Measurements from ENCODE around the gene PDE1A. TPM values are rescaled to one million over a fixed set of nuclear protein-coding genes. Genes with fewer than 3 reads are reported as not detected.

PDE1A gene
- total RNA-seq, 4 donors from 2014 or later, result 13.1 to 83.1 (median 27.3) TPM

DNA sequence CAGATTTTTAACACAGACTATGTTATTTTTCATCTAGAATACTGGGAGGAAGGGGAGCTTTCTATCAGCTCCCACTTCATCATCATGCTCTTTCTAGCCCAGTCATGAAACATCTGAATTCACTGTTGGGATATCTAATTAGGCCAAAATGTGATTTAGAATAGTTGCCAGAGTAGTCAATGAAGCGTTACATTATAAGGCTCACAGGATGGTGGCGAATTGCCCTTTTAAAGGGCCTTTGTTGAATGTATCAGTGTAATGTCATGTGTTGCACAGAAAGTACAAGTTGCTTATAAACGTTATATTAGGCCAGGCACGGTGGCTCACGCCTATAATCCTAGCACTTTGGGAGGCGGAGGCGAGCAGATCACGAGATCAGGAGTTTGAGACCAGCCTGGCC, 45.6 kb downstream of the PDE1A start:
- no peaks in the 10 kb centered on the region for H3K36me3 ChIP-seq
- no peak for DNase-seq
- H3K27ac ChIP-seq, result no peak overlapping the region
- intact Hi-C loops (cut with DNase I; ENCODE audit: low total_unique reads), result loop anchor here (5.0 kb wide), 1 partner anchor 191 kb away; no protein-coding TSS in a partner anchor
- no peak overlapping the region for H3K4me3 ChIP-seq
- peaks cover 0 to 3% of the 10 kb centered on the region in 2 donors for H3K4me1 ChIP-seq
- no peaks in the 10 kb centered on the region for H3K27me3 ChIP-seq
- H3K9me3 ChIP-seq, result peaks cover 0 to 3% of the 10 kb centered on the region in 2 donors
- TF ChIP-seq, protein P1, sequence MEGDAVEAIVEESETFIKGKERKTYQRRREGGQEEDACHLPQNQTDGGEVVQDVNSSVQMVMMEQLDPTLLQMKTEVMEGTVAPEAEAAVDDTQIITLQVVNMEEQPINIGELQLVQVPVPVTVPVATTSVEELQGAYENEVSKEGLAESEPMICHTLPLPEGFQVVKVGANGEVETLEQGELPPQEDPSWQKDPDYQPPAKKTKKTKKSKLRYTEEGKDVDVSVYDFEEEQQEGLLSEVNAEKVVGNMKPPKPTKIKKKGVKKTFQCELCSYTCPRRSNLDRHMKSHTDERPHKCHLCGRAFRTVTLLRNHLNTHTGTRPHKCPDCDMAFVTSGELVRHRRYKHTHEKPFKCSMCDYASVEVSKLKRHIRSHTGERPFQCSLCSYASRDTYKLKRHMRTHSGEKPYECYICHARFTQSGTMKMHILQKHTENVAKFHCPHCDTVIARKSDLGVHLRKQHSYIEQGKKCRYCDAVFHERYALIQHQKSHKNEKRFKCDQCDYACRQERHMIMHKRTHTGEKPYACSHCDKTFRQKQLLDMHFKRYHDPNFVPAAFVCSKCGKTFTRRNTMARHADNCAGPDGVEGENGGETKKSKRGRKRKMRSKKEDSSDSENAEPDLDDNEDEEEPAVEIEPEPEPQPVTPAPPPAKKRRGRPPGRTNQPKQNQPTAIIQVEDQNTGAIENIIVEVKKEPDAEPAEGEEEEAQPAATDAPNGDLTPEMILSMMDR (IDR thresholded peaks at IDR 0.05), result no peak
- no peak for TF ChIP-seq POLR2A (IDR thresholded peaks at IDR 0.05)

GRCh38 chr2:182379241-182379640, 47.6 kb downstream of the PDE1A start:
- Histone ChIP-seq H3K27ac (peak overlapping the region; percentile 6 to 10), H3K36me3 (no peaks in the 10 kb centered on the region), H3K4me1 (peaks cover 0 to 3% of the 10 kb centered on the region in 2 donors), H3K4me3 (no peak overlapping the region), H3K9me3 (peaks cover 0 to 3% of the 10 kb centered on the region in 2 donors), H3K27me3 (no peaks in the 10 kb centered on the region)
- intact Hi-C loops (cut with DNase I; ENCODE audit: low total_unique reads), result no loop called here
- no peak for DNase-seq
- TF ChIP-seq, protein P1 (IDR thresholded peaks at IDR 0.05), result no peak
- TF ChIP-seq POLR2A (IDR thresholded peaks at IDR 0.05), result no peak

DNA sequence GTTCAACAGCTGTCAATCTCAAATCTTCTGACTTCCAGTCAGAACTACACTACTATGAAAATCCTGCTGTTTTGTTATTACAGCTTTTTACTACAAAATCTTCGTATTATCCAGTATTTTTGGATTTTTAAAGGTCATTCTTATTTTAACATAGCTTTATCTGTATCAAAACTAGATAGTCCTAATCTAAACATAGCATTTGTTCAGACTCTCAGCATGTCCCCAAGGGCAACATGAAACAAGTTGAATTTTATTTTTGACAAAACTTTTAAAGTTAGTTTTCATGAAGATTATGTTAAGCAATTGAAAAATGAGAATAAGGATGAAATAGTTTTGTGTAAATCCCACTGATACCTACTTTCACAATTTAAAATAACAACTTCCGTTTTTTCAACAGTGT, 48.1 kb downstream of the PDE1A start:
- H3K36me3 ChIP-seq, result no peaks in the 10 kb centered on the region
- peaks cover 0 to 3% of the 10 kb centered on the region in 2 donors for H3K4me1 ChIP-seq
- peaks cover 0 to 3% of the 10 kb centered on the region in 2 donors for H3K9me3 ChIP-seq
- TF ChIP-seq, protein P1 (IDR thresholded peaks at IDR 0.05), result no peak
- no peak for TF ChIP-seq POLR2A (IDR thresholded peaks at IDR 0.05)
- intact Hi-C loops (cut with DNase I; ENCODE audit: low total_unique reads), result no loop called here
- H3K27me3 ChIP-seq, result no peaks in the 10 kb centered on the region
- no peak for DNase-seq
- no peak overlapping the region for H3K4me3 ChIP-seq
- H3K27ac ChIP-seq, result peak overlapping the region; percentile 6 to 10

- H3K36me3 ChIP-seq, result no peaks in the 10 kb centered on the region
- intact Hi-C loops (cut with DNase I; ENCODE audit: low total_unique reads), result no loop called here
- TF ChIP-seq POLR2A (IDR thresholded peaks at IDR 0.05), result no peak
- TF ChIP-seq, protein P1 (IDR thresholded peaks at IDR 0.05), result no peak
- no peak overlapping the region for H3K27ac ChIP-seq
- H3K4me1 ChIP-seq, result peaks cover 0 to 3% of the 10 kb centered on the region in 2 donors
- no peaks in the 10 kb centered on the region for H3K27me3 ChIP-seq
- H3K4me3 ChIP-seq, result no peak overlapping the region
- H3K9me3 ChIP-seq, result peaks cover 0 to 3% of the 10 kb centered on the region in 2 donors
- DNase-seq, result no peak
Observed at GRCh38 chr2:182377467-182377866, 49.4 kb downstream of the PDE1A start.

DNA sequence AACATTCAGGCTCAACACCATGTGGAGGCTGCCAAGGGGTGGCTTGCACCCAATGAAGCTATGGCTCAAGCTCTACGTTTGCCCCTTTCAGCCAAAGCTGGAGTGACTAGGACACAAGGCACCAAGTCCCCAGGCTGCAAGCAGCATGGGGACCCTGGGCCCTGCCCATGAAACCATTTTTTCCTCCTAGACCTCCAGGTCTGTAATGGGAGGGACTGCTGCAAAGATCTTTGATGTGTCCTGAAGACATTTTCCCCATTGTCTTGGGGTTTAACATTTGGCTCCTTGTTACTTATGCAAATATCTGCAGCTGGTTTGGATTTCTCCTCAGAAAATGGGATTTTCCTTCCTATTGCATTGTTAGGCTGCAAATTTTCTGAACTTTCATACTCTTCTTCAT, 51.0 kb downstream of the PDE1A start:
- Histone ChIP-seq H3K36me3 (no peaks in the 10 kb centered on the region), H3K4me1 (peaks cover 0 to 3% of the 10 kb centered on the region in 2 donors), H3K27ac (no peak overlapping the region), H3K27me3 (no peaks in the 10 kb centered on the region), H3K9me3 (peaks cover 0 to 3% of the 10 kb centered on the region in 2 donors), H3K4me3 (no peak overlapping the region)
- TF ChIP-seq POLR2A (IDR thresholded peaks at IDR 0.05), result no peak
- TF ChIP-seq, protein P1 (IDR thresholded peaks at IDR 0.05), result no peak
- DNase-seq, result no peak
- intact Hi-C loops (cut with DNase I; ENCODE audit: low total_unique reads), result no loop called here

All from uterus (tissue), 4 donors.